ENCODE measurements around the gene FGFBP2. TPM values are rescaled to one million over a fixed set of nuclear protein-coding genes. Genes with fewer than 3 reads are reported as not detected.
A peak's percentile ranks its signal among the peaks of the same experiment; 100 is the strongest.

FGFBP2 gene
- total RNA-seq, 3 donors from 2014 or later (not counting 1 experiment from before 2014, with no cell fraction given) = 644 to 736 (median 713) TPM

DNA sequence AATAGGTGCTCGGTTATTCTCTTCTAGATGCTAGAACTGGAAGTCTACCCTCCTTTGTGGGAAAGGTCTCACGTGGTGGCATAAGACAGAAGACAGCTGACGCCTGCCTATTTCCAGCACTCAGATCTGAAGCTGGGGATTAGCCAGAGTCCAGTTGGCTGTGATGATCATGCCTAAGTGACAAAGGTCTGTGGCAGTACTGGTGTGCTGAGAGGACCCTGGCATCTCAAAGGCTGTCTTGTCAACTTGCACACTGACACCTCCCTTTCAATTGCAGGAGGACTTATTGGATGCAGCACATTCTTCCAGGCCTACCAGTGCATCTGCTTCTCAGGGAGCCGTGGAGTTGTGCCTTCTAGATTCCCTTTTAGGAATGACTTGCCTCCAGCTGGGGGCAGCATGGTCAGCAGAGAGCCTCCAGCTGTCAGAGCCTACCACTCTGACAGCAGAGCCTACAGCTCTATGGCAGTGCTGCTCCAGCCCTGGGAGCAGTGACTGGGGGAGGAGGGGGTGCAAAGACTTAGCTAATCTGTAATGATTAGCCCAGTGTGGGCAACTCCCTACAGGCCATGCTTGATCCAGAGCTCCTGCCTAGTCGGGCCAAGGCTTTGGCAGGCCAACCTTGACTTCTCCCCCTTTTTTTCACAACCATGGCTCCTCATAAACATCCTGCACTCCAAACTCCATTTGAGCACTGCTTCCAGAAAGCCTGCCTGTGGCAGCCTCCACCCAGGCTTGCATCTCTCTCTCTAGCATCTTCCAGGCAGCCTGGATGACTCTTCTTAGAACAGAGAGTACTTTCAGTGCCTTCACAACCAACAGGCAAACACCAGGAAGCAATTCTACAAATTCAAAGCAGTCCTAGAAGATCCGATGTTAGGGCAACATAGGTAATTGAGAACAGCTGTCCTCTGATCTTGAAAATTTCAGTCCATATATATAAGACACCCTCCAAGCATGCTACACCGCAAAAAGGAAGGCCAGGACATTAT, 13.8 kb upstream of the FGFBP2 start:
- Mint-ChIP-seq H3K27ac (no peak overlapping the region), H3K4me3 (no peak overlapping the region)
- intact Hi-C loops (cut with micrococcal nuclease) = no loop called here

DNA sequence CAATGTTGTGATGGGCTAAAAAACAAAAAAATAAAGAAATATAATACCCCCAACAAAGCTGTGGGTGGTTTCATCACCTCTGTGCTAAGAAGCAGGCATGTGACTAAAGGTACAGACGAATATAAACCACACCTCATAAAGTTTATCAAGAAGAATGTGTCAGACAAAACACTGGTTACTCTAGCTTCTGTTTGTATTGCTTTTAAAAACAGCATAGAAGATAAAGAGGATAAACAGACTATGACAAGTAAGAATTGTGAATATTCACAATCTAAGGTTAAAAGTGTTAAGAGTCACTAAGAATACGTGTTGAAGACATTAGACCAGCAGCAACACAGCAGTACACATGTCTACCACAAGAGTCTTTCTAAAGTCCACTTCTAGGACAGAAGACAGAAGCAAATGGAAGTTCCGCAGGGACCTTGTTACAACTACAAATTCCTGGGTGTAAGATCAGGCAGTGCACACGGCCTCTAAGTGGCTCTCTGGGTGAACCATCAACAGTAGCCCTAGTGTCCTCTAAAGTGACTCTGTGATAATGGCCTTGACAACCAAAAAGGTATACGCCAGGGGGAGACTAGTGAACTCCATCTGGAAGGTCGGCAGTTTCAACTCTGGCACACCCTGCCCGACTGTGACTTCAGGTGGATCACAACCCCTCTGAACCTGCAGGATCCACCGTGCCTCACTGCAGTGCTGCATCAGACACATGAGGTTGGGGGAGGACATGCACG, 8.3 kb upstream of the FGFBP2 start:
- Mint-ChIP-seq H3K36me3 (no peaks in the 10 kb centered on the region), H3K4me3 (peak overlapping the region; percentile 6), H3K27ac (peak overlapping the region; percentile 68 to 73), H3K9me3 (no peaks in the 10 kb centered on the region), H3K27me3 (ENCODE audit: low read depth in 2 of 2) (peaks cover 0 to 3% of the 10 kb centered on the region in 2 donors), H3K4me1 (peaks cover 10 to 22% of the 10 kb centered on the region in 2 donors)
- 84% methylated on average over 9 of the region's 9 CpGs for WGBS (ENCODE audit: insufficient coverage)
- Histone ChIP-seq H3K4me1 (ENCODE audit: control insufficient read depth, insufficient read depth, low read length) (peaks cover 5% of the 10 kb centered on the region), H3K9me3 (ENCODE audit: control insufficient read depth, insufficient read depth, low read length) (no peaks in the 10 kb centered on the region), H3K36me3 (ENCODE audit: control insufficient read depth, insufficient read depth, low read length) (no peaks in the 10 kb centered on the region), H3K4me3 (ENCODE audit: low read length) (no peak overlapping the region), H3K27ac (ENCODE audit: low read length) (no peak overlapping the region), H3K27me3 (ENCODE audit: control insufficient read depth, insufficient read depth, low read length) (no peaks in the 10 kb centered on the region)
- DNase-seq (peak in 1 of 2 donors; percentile 7), ATAC-seq (peak; percentile 79 to 90 (median 87))
- TF ChIP-seq CTCF (IDR thresholded peaks at IDR 0.05) = no peak
- intact Hi-C loops (cut with micrococcal nuclease) = no loop called here

More for the DNA sequence above, 13.8 kb upstream of the FGFBP2 start:
- no peaks in the 10 kb centered on the region for H3K36me3 Mint-ChIP-seq
- peaks cover 16 to 22% of the 10 kb centered on the region in 2 donors for H3K27me3 Mint-ChIP-seq (ENCODE audit: low read depth in 2 of 2)
- Histone ChIP-seq H3K27me3 (ENCODE audit: control insufficient read depth, insufficient read depth, low read length) (no peaks in the 10 kb centered on the region), H3K4me1 (ENCODE audit: control insufficient read depth, insufficient read depth, low read length) (no peaks in the 10 kb centered on the region), H3K36me3 (ENCODE audit: control insufficient read depth, insufficient read depth, low read length) (no peaks in the 10 kb centered on the region), H3K27ac (ENCODE audit: low read length) (no peak overlapping the region), H3K4me3 (ENCODE audit: low read length) (no peak overlapping the region), H3K9me3 (ENCODE audit: control insufficient read depth, insufficient read depth, low read length) (no peaks in the 10 kb centered on the region)
- no peak for ATAC-seq
- H3K9me3 Mint-ChIP-seq = no peaks in the 10 kb centered on the region
- no peak for TF ChIP-seq CTCF (IDR thresholded peaks at IDR 0.05)
- peaks cover 0 to 11% of the 10 kb centered on the region in 2 donors for H3K4me1 Mint-ChIP-seq
- no peak for DNase-seq
- WGBS (ENCODE audit: insufficient coverage) = 87% methylated on average over 7 of the region's 7 CpGs

DNA sequence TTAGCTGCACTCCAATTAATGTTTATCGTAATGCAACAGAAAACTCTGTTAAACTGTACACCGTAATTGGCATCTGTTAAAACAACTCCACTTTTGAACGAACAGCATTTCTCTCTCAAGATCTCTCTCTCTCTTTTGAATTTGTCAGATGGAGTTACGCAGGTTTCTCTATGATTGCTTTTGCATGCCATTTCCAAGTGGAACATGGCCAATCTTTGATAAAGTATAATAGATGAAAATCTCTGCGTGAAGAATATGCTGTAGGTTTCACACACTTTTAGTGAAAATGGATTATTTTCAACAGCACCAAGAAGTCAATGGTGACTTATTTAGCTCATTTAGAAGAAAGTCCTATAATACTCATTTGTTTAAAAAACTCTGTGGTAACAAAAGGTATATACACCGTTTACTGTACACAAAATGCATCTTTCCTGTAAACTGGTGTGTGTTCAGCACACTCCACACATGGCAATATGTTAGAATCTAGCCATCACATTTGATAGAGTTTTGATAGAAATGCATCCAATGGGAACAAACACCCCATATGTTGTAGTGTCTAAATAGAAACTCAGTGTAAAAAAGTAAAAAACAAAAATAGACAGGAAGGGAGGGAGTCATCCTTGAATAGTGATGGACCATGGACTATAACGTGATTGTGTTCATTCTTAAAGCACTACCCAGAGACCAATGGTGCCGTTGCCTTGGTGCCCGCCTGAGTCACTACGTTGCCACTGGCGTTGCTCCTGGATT, 5.8 kb upstream of the FGFBP2 start:
- peaks cover 22 to 37% of the 10 kb centered on the region in 2 donors for H3K4me1 Mint-ChIP-seq
- intact Hi-C loops (cut with micrococcal nuclease) = no loop called here
- H3K27me3 Mint-ChIP-seq (ENCODE audit: low read depth in 2 of 2) = no peaks in the 10 kb centered on the region
- DNase-seq (no peak), ATAC-seq (no peak)
- WGBS (ENCODE audit: insufficient coverage) = 91% methylated on average over 10 of the region's 11 CpGs
- Histone ChIP-seq H3K36me3 (ENCODE audit: control insufficient read depth, insufficient read depth, low read length) (no peaks in the 10 kb centered on the region), H3K27me3 (ENCODE audit: control insufficient read depth, insufficient read depth, low read length) (no peaks in the 10 kb centered on the region), H3K27ac (ENCODE audit: low read length) (no peak overlapping the region), H3K4me1 (ENCODE audit: control insufficient read depth, insufficient read depth, low read length) (peaks cover 21% of the 10 kb centered on the region), H3K4me3 (ENCODE audit: low read length) (no peak overlapping the region), H3K9me3 (ENCODE audit: control insufficient read depth, insufficient read depth, low read length) (no peaks in the 10 kb centered on the region)
- H3K27ac Mint-ChIP-seq = no peak overlapping the region
- TF ChIP-seq CTCF (IDR thresholded peaks at IDR 0.05) = no peak
- H3K36me3 Mint-ChIP-seq = no peaks in the 10 kb centered on the region
- no peak overlapping the region for H3K4me3 Mint-ChIP-seq
- H3K9me3 Mint-ChIP-seq = peaks cover 0 to 2% of the 10 kb centered on the region in 2 donors
